Measurements from ENCODE around the gene EHBP1L1. TPM values are rescaled to one million over a fixed set of nuclear protein-coding genes. Genes with fewer than 3 reads are reported as not detected.

EHBP1L1 gene
- total RNA-seq, 2 donors from 2014 or later, result 53.4 to 61.0 TPM

DNA sequence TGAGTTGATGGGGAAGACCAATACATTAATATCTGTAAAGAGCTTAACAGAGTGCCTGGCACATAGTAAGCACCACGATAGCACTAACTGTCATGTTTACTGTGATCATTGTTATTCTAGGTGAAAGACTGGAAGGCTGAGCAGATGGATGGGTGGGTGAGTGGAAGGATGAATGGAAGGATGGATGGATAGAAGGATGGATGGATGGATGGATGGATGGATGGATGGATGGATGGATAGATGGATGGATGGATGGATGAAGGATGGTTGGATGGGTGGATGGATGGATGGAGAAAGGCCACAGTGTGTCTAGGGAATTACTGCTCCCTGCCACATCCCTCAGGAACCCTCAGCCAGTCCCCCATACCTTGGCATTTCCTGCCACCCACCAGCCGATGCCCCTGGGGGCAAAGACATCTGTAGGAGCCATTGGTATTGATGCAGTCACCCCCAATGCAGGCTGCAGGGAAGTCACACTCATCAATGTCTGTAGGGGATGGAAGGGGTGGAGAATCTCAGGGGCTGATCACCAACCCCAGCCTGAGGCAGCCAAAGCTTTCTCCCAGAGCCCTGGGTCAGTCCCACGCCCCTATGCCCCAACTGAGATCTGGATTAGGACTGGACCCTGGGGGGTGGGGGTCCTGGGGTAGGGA, 33.0 kb upstream of the EHBP1L1 start:
- no peak for DNase-seq
- intact Hi-C loops (cut with DNase I), result loop anchor here in 1 of 2 donors (10.0 kb wide), 1 partner anchor 52 kb away; the partner anchor contains the start of gene KCNK7
- no peak for ATAC-seq

DNA sequence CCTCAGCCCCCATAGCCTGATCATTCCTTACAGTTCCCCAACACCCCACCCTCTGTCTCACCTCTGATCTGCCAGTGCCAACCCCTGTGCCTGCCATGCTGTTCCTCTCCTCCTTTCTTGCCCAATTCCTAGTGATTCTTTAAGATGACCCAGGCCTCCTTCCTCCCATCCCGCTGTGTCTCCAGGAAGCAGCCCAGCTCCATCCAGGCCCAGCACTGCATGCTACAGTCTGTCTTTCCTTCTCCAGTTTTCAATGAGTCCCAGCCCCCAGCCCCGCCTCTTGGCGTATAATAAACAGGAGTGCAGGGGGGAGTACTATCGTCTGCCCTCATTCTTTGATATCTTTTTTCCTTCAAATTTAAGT, 30.0 kb upstream of the EHBP1L1 start:
- ATAC-seq, result no peak
- no peak for DNase-seq
- intact Hi-C loops (cut with DNase I), result loop anchor here in 1 of 2 donors (10.0 kb wide), 1 partner anchor 49 kb away; the partner anchor contains the start of gene KCNK7

- ATAC-seq, result peak; percentile 90
- intact Hi-C loops (cut with DNase I), result loop anchor here in 1 of 2 donors (10.0 kb wide), 1 partner anchor 48 kb away; the partner anchor contains the start of gene KCNK7
Observed at GRCh38 chr11:65546217-65546958, 29.5 kb upstream of the EHBP1L1 start.

GRCh38 chr11:65547446-65548125, 28.3 kb upstream of the EHBP1L1 start:
- DNase-seq, result no peak
- intact Hi-C loops (cut with DNase I), result loop anchor here in 1 of 2 donors (10.0 kb wide), 1 partner anchor 47 kb away; the partner anchor contains the start of gene KCNK7

More at GRCh38 chr11:65546217-65546958, 29.5 kb upstream of the EHBP1L1 start:
- DNase-seq, result peak; percentile 86

GRCh38 chr11:65548395-65548794, 27.5 kb upstream of the EHBP1L1 start:
- intact Hi-C loops (cut with DNase I), result loop anchor here in 1 of 2 donors (10.0 kb wide), 1 partner anchor 46 kb away; the partner anchor contains the start of gene KCNK7
- DNase-seq (no peak), ATAC-seq (no peak)

More at GRCh38 chr11:65547446-65548125, 28.3 kb upstream of the EHBP1L1 start:
- ATAC-seq, result no peak

DNA sequence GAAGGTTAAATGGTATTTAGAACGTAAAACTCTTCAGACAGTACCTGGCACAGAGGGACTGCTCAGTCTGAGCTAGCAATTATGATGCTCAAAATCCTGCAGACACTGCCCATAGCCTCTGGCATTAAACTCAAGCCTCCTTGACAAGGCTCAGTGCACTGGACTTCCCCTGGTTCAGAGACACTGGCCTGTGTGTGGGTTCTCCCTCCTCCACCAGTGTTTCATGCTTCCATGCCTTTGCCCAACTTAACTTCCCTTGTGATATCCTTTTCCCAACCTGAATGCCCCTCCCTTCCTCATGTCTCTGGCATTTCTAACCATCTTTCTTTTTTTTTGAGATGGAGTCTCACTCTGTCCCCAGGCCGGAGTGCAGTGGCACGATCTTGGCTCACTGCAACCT, 26.8 kb upstream of the EHBP1L1 start:
- no peak for DNase-seq
- intact Hi-C loops (cut with DNase I), result loop anchor here in 1 of 2 donors (10.0 kb wide), 1 partner anchor 46 kb away; the partner anchor contains the start of gene KCNK7
- ATAC-seq, result no peak

DNA sequence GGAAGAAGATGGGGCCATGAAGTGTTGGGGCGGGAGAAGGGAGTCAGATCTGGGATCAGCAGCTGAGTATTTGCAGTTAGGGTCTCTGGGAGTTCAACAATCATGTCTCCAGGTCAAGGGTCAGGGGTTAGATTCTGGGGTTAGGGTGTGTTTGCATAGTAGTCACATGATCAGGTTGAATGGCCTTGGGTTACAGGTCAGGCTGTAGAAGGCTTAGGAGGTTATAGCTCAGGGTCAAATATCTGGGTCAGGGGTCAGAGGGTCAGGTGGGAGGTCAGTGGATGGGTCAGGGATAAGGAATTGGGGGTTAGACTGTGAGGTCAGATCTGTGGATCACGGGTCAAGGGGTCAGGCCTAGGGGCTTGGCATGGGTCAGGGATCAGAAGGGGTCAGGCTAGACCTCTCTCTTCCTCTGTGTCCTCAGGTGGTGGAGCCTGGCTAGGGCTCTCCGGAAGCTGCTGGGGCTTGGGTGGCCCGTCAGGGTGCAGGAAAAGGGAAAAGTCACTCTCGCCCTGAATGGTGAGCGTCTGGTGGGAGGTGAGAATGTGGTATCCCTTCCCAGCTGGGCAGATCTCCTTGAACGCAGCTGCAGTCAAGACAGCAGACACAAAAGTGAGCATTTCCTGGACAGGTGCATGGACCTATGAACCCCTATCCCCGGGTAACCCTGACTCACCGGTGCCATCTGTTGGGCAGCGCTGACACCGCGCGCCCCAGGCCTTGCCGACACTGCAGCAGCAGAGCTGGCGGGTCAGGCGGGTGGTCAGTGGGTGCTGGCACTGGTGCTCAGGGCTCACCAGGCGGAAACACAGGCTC, 24.1 kb upstream of the EHBP1L1 start:
- DNase-seq, result no peak

GRCh38 chr11:65552388-65552951, 23.4 kb upstream of the EHBP1L1 start:
- DNase-seq (no peak), ATAC-seq (no peak)
- intact Hi-C loops (cut with DNase I), result no loop called here

More for the DNA sequence above, 24.1 kb upstream of the EHBP1L1 start:
- peak; percentile 12 to 66 for ATAC-seq
- intact Hi-C loops (cut with DNase I), result no loop called here

DNA sequence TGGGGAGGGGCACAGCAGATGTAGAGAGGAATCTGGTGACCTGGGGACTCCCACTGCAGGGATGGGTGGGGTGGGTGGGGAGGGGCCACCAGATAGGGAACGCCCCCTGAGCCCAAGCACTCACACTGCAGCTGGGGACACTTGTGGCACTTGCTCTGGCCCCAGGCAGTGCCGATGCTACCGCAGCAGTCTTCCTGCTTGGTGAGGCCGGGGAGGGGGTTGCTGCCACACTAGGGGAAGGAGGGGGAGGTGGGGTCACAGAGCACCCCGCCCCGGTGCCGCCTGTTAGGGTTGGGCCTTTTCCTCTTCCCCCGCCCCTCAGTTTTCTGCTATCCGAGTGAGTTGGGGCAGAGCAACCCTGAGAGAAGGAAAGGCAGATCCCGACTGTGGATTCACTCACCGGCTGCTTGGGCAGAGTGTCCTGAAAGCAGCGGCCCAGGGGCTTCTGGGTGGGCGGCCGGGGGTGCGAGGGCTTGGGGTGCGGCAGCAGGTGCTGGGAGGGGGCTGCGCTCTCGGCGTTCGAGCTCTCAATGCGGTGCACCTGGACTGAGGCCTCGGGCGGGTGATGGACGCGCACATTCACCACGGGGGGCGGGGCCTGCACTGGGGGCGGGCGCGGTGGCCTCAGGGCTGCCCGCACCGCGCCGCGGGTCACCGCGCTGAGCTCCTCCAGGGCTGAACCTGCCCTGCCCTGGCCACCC, 22.4 kb upstream of the EHBP1L1 start:
- DNase-seq (no peak), ATAC-seq (no peak)
- intact Hi-C loops (cut with DNase I), result no loop called here

DNA sequence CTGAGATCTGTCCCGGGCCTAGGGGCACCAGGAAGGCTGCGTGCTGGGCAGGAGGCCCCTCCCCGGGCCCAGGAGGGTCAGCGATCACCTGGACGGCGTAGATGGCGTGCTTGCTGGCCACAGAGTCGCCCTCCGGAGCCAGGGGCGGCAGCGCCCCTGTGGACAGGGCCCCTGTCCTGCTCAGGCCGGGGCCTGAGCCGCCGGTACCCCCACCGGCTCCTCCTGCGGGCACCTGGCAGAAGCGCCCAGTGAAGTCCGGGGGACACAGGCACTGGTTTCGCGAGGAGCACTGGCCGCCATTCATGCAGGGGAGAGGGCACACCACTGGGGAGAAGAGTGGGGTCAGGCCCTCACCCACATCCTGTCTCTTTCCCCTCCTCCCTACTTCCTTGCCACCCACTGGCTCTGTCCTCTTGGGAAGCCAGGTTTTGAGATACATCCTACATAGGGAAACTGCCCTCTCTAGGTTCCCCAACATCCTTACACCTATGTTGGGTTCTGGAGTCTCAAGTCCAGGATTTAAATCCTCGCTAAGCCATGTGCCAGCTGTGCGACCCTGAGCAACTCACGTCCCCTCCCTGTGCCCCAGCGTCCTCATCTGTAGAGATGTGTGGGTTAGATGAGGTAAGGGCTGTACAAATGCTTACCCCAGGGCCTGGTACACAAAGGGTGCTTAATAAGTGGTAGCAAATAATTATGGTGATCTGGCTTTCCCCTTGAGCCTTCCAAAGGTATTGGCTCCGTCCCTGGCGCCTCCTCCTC, 21.6 kb upstream of the EHBP1L1 start:
- intact Hi-C loops (cut with DNase I), result no loop called here
- ATAC-seq, result no peak
- DNase-seq, result no peak

DNA sequence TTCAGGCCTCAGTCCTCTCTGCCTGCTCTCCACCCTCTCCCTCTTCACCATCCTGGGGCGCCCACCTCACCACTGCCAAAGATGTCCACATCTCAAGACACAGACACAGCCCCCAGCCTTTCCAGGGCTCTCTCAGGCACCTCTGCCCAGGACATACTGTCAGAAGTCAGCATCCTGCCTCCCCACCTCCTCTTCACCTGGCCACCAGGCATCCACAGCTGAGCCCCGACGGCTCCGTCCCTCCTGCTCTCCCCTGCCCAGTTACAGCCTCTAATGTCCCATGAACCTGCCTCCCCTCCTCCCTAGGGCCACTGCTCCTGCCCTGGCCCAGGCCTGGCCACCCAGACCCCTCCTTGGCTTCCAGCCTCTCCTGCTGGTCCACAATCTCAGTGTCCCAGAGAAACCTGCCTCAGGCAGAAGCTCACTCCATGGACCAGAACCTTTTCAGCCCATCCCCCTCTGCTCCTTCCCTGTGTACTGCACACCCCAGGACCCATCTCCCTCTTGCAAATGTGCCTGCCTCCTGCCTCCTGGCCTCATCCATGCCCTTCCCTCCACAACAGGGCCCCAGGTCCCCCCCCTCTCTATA, 20.9 kb upstream of the EHBP1L1 start:
- intact Hi-C loops (cut with DNase I), result no loop called here
- ATAC-seq (no peak), DNase-seq (no peak)

DNA sequence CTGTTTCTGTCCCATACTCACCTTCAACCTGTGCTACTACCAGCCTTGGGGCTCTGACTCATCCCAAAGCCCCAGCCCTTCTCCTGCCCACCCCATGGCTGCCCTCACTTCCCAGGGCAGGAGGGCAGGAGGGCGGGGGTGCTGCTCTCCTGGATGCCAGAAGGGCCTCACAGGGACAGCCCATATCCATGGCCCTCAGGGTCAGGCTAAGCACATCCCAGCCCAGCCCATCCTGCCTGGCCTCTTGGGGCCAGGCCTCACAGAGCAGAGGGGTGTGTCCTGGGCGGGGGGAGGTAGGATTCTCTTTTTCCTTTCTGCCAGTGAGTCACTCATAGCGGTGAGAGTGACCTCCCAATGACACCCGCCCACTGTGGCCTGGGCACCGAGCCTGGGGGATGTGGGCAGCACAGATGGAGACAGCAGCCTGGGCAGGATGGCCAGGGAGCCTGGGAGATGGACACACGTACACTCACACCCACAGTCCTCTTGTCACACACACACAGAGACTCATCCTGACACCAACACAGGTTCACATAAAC, 20.1 kb upstream of the EHBP1L1 start:
- intact Hi-C loops (cut with DNase I), result no loop called here
- ATAC-seq (peak in 1 of 2 donors; percentile 46), DNase-seq (peak; percentile 82)

GRCh38 chr11:65556470-65557279, 19.2 kb upstream of the EHBP1L1 start:
- intact Hi-C loops (cut with DNase I), result no loop called here
- no peak for ATAC-seq

GRCh38 chr11:65557280-65558001, 18.4 kb upstream of the EHBP1L1 start:
- intact Hi-C loops (cut with DNase I), result no loop called here
- no peak for DNase-seq
- peak in 1 of 2 donors; percentile 12 for ATAC-seq

More at GRCh38 chr11:65556470-65557279, 19.2 kb upstream of the EHBP1L1 start:
- no peak for DNase-seq
